ENCODE results near the gene MT4.

DNA sequence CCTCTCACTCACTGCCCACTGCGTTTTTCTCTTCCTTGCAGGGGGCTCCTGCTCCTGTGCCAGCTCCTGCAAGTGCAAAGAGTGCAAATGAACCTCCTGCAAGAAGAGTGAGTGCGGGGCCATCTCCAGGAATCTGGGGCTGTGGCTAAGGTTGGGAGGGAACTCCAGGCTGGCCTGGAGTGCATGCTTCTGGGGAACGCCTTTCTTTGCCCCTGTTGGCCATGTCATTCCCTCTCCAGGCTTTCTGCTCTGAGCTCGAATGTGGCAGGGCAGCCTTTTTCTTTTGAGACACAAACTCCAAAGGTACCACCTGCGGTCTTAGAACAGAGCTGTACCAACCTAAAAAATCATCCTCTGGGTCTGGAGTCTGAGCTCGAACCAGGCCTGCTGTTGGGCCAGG lies 53.3 kb downstream of the MT4 start:
- TF ChIP-seq EZH2phosphoT487 (IDR thresholded peaks at IDR 0.05; ENCODE audit: insufficient read depth, low read depth) (no peak), EZH2 (IDR thresholded peaks at IDR 0.05; ENCODE audit: insufficient read depth, poor library complexity, severe bottlenecking) (no peak)
